Aorta (tissue), 5 donors: Measurements from ENCODE around the gene FAM90A1. TPM values are rescaled to one million over a fixed set of nuclear protein-coding genes. Genes with fewer than 3 reads are reported as not detected.
"Not testable (repeated sequence)": the region's sequence is repeated elsewhere in the genome, so short reads cannot be mapped to it uniquely, and the experiment has no call there.

Experiments
- ATAC-seq: fragments of 200-7000 bp; cut with Tn5 transposase; one replicate; pipeline ENCODE4 v1.9.1; 2022; ENCODE audit warnings: moderate library complexity; ENCODE audit not compliant: low FRiP score
- DNase-seq, 2 donors: peaks; one replicate each; pipeline ENCODE4 v3.0.0-alpha.2; 2020
- H3K27ac ChIP-seq, 2 donors: one replicate each; pipeline ENCODE4 v1.5.1; 2013; ENCODE audit warnings: low read length in 2 of 2, mild to moderate bottlenecking in 2 of 2, moderate library complexity in 2 of 2, control low read depth in 1 of 2, inconsistent platforms in 1 of 2, low read depth in 1 of 2
- H3K27me3 ChIP-seq, 2 donors: one replicate each; pipeline ENCODE4 v1.6.1; 2013; ENCODE audit warnings: control low read depth in 1 of 2, low read length in 1 of 2, mild to moderate bottlenecking in 1 of 2, moderate library complexity in 1 of 2; ENCODE audit not compliant: insufficient read depth in 2 of 2, control insufficient read depth in 1 of 2
- H3K36me3 ChIP-seq, 2 donors: one replicate each; pipeline ENCODE4 v1.6.1; 2013; ENCODE audit warnings: control low read depth in 1 of 2, low read length in 1 of 2, mild to moderate bottlenecking in 1 of 2; ENCODE audit not compliant: insufficient read depth in 2 of 2, control insufficient read depth in 1 of 2
- H3K4me1 ChIP-seq, 2 donors: one replicate each; pipeline ENCODE4 v1.6.1; 2013; ENCODE audit warnings: low read length in 2 of 2, control low read depth in 1 of 2, mild to moderate bottlenecking in 1 of 2, moderate library complexity in 1 of 2; ENCODE audit not compliant: insufficient read depth in 2 of 2, control insufficient read depth in 1 of 2
- H3K4me3 ChIP-seq, 2 donors: one replicate each; pipeline ENCODE4 v1.5.1; 2013; ENCODE audit warnings: low read length in 2 of 2, control low read depth in 1 of 2, mild to moderate bottlenecking in 1 of 2
- H3K9me3 ChIP-seq: one replicate; pipeline ENCODE4 v1.6.1; 2013; ENCODE audit warnings: mild to moderate bottlenecking, low read length; ENCODE audit not compliant: control insufficient read depth
- WGBS, 2 donors: extraction: QIAGEN DNeasy Blood & Tissue Kit; methylation state at CpG; one replicate each; pipeline ENCODE4 v1.1.7; 2013; 5-methylcytosine and 5-hydroxymethylcytosine counted together
- intact Hi-C, 2 donors: fragments of 100-400 bp; cut with DNase I; formaldehyde crosslinking; loops; one replicate each; pipeline versions ENCODE4 v1.14.2 to v1.15.0; 2022
- polyA plus RNA-seq, 2 donors: library from polyadenylated mRNA; stranded (reverse); fragments of 200-250 nt; gene quantifications; one replicate each; pipeline ENCODE4 v1.2.3, GENCODE V29; 2013
- total RNA-seq, 2 donors: library from RNA; stranded (reverse); fragmentation: NEBNext Ultra II Directional; extraction: Animal tissue kit (Norgen Biotek cat#: 25700); gene quantifications; one replicate each; pipeline ENCODE4 v1.2.1, GENCODE V29; 2021
- donor health status: healthy with polysubstance abuse.
- donor health status: Bipolar disorder and iron deficiency.
- donor health status: DM: no; HTN: no; CAD: no.
- donor health status: DM: no; HTN: no; CAD: no.
- donor health status: DM: yes; HTN: yes; CAD: no.

FAM90A1 gene
- total and polyA plus RNA-seq, 4 donors, result 0.13 to 0.32 (median 0.27) TPM; not detected in 1

GRCh38 chr12:8227732-8228077 lies 287 bp upstream of the FAM90A1 start:
- intact Hi-C loops, H3K4me1 ChIP-seq, H3K4me3 ChIP-seq, H3K9me3 ChIP-seq, ATAC-seq, H3K27me3 ChIP-seq, H3K36me3 ChIP-seq, DNase-seq, H3K27ac ChIP-seq: not testable (repeated sequence)
- WGBS, 2 donors, result 35 to 57% methylated on average over 5 to 7 of the region's 7 CpGs

DNA sequence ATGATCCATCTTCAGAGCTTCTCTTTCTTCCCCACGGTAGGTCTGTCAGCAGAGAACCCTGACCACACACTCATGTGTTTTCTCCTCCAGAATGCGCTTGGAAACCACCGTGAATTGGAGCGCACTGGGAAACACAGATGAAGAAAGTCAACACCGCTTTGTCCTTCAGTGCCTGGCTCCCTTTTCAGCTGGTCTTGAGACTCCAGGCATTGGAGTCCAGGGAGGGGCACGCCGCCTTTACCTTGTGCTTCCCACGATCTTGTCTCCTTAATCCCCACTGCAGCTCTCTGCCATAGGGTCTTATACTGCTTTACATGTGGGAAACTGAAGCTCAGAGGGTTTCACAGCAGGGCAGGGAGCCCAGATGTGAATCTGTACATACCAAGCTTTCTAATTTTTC lies 1.1 kb downstream of the FAM90A1 start:
- no peaks in the 10 kb centered on the region for H3K4me1 ChIP-seq
- H3K9me3 ChIP-seq, result peaks cover 1% of the 10 kb centered on the region
- no peak overlapping the region for H3K27ac ChIP-seq
- H3K36me3 ChIP-seq, result no peaks in the 10 kb centered on the region
- intact Hi-C loops, result no loop called here
- DNase-seq, result no peak
- H3K27me3 ChIP-seq, result no peaks in the 10 kb centered on the region
- WGBS, 2 donors, result 90 to 91% methylated on average over 8 of the region's 8 CpGs
- no peak for ATAC-seq
- no peak overlapping the region for H3K4me3 ChIP-seq

GRCh38 chr12:8224782-8225181 lies 2.6 kb downstream of the FAM90A1 start:
- H3K27me3 ChIP-seq, result not testable (repeated sequence)
- WGBS, 2 donors, result 97% methylated on average over 11 of the region's 11 CpGs

DNA sequence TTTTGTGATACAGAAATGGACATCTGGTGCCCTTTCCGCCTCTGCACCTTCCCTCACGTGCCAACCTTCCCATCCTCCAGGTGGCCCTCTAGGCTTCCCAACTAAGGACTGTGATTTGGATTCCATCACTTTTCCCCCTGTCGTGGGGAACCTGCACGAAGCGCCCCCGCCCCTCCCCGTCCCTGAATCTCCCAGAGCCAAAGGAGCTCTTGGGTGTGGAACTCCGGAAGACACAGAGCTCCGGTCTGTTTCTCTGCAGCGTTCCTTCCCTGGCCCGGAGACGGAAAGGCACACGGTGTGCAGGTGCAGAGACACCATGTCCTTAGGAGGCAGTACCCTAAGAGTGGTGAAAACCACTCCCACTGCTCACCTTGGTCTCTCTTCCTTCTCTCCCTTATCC lies 3.8 kb downstream of the FAM90A1 start:
- WGBS, 2 donors, result 83% methylated on average over 12 to 13 of the region's 13 CpGs
- H3K9me3 ChIP-seq, DNase-seq, H3K4me3 ChIP-seq, H3K27me3 ChIP-seq, H3K4me1 ChIP-seq, H3K27ac ChIP-seq, H3K36me3 ChIP-seq, ATAC-seq, intact Hi-C loops: not testable (repeated sequence)

More at GRCh38 chr12:8224782-8225181, 2.6 kb downstream of the FAM90A1 start:
- H3K9me3 ChIP-seq, intact Hi-C loops, H3K4me1 ChIP-seq, DNase-seq, H3K36me3 ChIP-seq, H3K27ac ChIP-seq, H3K4me3 ChIP-seq, ATAC-seq: not testable (repeated sequence)

DNA sequence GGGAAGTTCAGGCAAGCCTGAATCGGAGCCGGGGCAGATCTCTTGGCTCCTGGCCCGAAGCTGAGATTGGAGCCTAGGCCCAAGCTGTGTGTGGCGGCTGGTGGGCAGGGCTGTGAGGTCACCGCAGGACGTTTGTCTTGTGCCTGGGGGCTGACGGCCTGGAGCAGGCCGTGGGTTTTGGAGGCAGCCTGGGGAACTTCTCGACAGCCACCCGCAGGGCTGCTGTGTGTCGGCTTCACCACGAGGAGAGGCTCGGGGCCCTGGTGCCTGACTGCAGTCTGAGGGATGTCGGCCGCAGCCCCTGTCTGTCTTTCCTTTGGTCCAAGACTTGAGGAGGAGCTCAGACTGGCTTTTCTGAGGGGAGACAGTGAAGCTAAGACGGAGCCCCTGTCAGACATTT lies 5.1 kb downstream of the FAM90A1 start:
- intact Hi-C loops, H3K4me1 ChIP-seq, H3K27me3 ChIP-seq, H3K36me3 ChIP-seq, H3K27ac ChIP-seq, ATAC-seq, H3K9me3 ChIP-seq, DNase-seq, H3K4me3 ChIP-seq: not testable (repeated sequence)
- WGBS, 2 donors, result 91 to 95% methylated on average over 16 of the region's 16 CpGs

GRCh38 chr12:8221844-8222243 lies 5.6 kb downstream of the FAM90A1 start:
- H3K27me3 ChIP-seq, intact Hi-C loops, H3K27ac ChIP-seq, H3K9me3 ChIP-seq, H3K36me3 ChIP-seq, H3K4me1 ChIP-seq, DNase-seq, ATAC-seq, H3K4me3 ChIP-seq: not testable (repeated sequence)
- WGBS, 2 donors, result 92 to 93% methylated on average over 20 to 21 of the region's 21 CpGs

- 82% methylated on average over 21 of the region's 21 CpGs for WGBS, 2 donors
- H3K36me3 ChIP-seq, ATAC-seq, intact Hi-C loops, H3K27me3 ChIP-seq, H3K4me3 ChIP-seq, H3K9me3 ChIP-seq, H3K4me1 ChIP-seq, H3K27ac ChIP-seq: not testable (repeated sequence)
- peak in 1 of 2 donors; percentile 82 for DNase-seq
These were observed 6.0 kb downstream of the FAM90A1 start for GRCh38 chr12:8221375-8221774.

GRCh38 chr12:8218711-8219382 lies 8.6 kb downstream of the FAM90A1 start:
- H3K4me1 ChIP-seq, DNase-seq, H3K4me3 ChIP-seq, H3K27ac ChIP-seq, H3K36me3 ChIP-seq, H3K9me3 ChIP-seq, intact Hi-C loops, ATAC-seq, H3K27me3 ChIP-seq: not testable (repeated sequence)
- 81 to 83% methylated on average over 25 to 26 of the region's 26 CpGs for WGBS, 2 donors

GRCh38 chr12:8197685-8198308 lies 29.6 kb downstream of the FAM90A1 start:
- WGBS, 2 donors, result 84 to 89% methylated on average over 1 of the region's 1 CpG
- H3K4me3 ChIP-seq, H3K27ac ChIP-seq, H3K27me3 ChIP-seq, ATAC-seq, DNase-seq, H3K9me3 ChIP-seq, intact Hi-C loops, H3K4me1 ChIP-seq, H3K36me3 ChIP-seq: not testable (repeated sequence)
